Measurements from ENCODE around the gene MOXD1.
"Not testable (repeated sequence)": the region's sequence is repeated elsewhere in the genome, so short reads cannot be mapped to it uniquely, and the experiment has no call there.

The MOXD1 gene

DNA sequence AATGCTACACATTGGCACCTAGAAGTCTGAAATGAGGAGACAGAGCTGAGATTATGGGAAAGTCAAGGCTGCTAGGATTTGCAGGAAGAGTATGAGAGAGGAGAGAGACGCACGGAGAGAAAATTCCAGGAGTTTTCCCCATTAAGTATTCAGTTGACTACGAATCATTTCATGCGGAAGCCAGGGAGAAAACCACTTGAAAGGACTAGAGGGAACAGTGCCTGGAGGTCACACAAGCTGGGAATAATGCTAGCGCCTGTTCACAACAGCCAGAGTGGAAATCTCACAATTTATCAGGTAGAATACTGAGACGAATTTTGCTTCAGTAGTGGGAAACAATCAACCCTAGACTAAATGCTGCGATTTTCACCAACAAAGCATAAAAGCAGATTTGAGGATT, 118.6 kb downstream of the MOXD1 start:
- Histone ChIP-seq H3K4me1 (ENCODE audit: control insufficient read depth, insufficient read depth, low read length) (no peaks in the 10 kb centered on the region), H3K27me3 (ENCODE audit: control insufficient read depth, insufficient read depth, low read length) (no peaks in the 10 kb centered on the region), H3K36me3 (ENCODE audit: control insufficient read depth, insufficient read depth, low read length) (no peaks in the 10 kb centered on the region), H3K9me3 (ENCODE audit: control insufficient read depth, insufficient read depth, low read length) (no peaks in the 10 kb centered on the region), H3K4me3 (ENCODE audit: low read length) (no peak overlapping the region), H3K27ac (ENCODE audit: low read length) (no peak overlapping the region)
- no peak for DNase-seq (ENCODE audit: low read depth, low spot score)
- WGBS (ENCODE audit: insufficient coverage, insufficient read length), result no CpG with 5 or more reads among the region's 7 CpGs

DNA sequence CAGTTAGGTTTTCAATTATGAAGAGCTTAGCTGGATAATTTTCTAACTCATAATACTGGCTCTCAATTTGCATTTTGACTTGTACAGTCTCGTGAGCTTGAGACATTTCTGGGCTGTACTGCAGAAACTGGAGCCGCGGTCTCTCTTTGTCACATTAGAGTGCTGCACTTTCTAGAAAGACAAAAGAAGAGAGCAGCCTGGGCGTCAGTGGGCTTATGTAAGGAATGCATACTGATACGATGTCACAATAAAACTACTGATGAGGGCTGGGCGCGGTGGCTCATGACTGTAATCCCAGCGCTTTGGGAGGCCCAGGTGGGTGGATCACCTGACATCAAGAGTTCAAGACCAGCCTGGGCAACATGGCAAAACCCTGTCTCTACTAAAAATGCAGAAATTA, 120.8 kb downstream of the MOXD1 start:
- Histone ChIP-seq H3K36me3 (ENCODE audit: control insufficient read depth, insufficient read depth, low read length) (no peaks in the 10 kb centered on the region), H3K4me3 (ENCODE audit: low read length) (no peak overlapping the region), H3K4me1 (ENCODE audit: control insufficient read depth, insufficient read depth, low read length) (no peaks in the 10 kb centered on the region), H3K27me3 (ENCODE audit: control insufficient read depth, insufficient read depth, low read length) (no peaks in the 10 kb centered on the region), H3K9me3 (ENCODE audit: control insufficient read depth, insufficient read depth, low read length) (no peaks in the 10 kb centered on the region), H3K27ac (ENCODE audit: low read length) (no peak overlapping the region)
- WGBS (ENCODE audit: insufficient coverage, insufficient read length), result no CpG with 5 or more reads among the region's 8 CpGs
- DNase-seq (ENCODE audit: low read depth, low spot score), result no peak

DNA sequence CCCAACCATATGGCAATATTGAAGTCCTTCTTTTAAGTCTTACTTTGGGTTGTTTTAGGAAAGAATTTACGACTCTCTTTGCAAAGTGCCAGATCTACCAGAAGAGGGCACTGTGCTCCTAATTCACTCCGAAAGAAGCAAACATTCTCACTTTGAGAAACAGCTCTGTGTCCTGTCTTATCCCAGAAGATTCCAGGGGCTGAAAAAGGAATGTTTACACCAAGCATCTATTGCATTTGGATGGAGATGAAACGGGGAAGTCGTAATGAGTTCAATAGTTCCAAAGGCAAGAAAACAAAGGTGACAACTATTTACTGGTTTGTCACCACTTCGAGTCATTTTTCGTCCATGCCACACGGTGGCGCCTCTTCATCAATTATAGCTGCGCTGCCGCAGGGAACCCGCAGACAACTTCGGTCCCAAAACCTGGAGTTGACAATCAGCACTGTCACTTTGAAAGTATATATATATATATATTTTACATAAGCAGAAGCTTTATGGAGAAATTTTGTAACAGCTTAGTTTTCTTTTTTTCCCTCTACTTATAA, 121.6 kb downstream of the MOXD1 start:
- no peaks in the 10 kb centered on the region for H3K4me1 ChIP-seq (ENCODE audit: control insufficient read depth, insufficient read depth, low read length)
- no peaks in the 10 kb centered on the region for H3K9me3 ChIP-seq (ENCODE audit: control insufficient read depth, insufficient read depth, low read length)
- H3K36me3 ChIP-seq (ENCODE audit: control insufficient read depth, insufficient read depth, low read length), result no peaks in the 10 kb centered on the region
- peak; percentile 57 for DNase-seq (ENCODE audit: low read depth, low spot score)
- no CpG with 5 or more reads among the region's 12 CpGs for WGBS (ENCODE audit: insufficient coverage, insufficient read length)
- H3K4me3 ChIP-seq (ENCODE audit: low read length), result peak overlapping the region; percentile 29; the same call in 1 of the 2 replicates
- no peaks in the 10 kb centered on the region for H3K27me3 ChIP-seq (ENCODE audit: control insufficient read depth, insufficient read depth, low read length)
- no peak overlapping the region for H3K27ac ChIP-seq (ENCODE audit: low read length)

DNA sequence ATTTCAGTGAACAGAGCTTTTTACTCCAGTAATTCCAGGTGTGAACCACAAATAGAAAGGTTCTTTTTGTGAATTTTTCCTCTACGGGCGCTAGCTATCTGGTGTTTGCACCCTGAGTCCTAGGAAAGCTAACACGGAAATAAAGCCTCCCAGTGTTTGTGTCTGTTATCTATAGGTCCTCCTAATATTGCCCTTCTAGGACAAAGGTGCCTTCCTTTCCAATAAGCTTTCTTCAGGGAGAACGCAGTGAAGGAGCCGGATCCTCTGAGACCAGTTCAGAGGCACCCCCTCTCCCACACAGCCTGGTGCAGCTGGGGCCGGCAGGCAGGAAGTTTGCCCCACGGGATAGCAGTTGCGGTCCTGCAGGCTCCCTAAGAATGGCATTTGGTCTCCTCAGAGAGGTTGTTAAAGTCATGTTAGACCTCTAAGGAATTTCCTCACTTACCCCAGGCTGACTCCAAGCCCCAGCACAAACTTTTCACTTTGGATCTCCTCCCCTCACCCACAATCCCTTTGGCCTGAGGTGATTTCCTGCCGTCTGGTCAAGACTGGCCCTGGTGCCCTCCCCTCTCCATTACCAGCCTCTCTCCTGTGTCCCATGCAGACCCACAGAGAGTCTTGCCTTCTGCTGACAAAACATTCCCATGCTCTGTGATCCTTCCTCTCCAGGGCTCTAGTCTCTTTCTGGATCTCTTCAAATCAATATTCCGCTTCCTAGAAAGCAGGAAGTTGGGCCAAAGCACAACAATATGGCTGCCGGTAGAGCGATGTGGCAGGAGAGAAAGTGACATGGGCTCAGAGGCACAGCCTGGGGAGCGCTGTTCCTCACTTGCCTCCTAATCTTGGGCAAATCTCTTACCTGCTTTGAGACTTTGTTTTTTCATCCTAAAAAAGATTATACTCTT, 126.0 kb downstream of the MOXD1 start:
- no peak for DNase-seq (ENCODE audit: low read depth, low spot score)
- H3K4me1 ChIP-seq (ENCODE audit: control insufficient read depth, insufficient read depth, low read length), result no peaks in the 10 kb centered on the region
- WGBS (ENCODE audit: insufficient coverage, insufficient read length), result no CpG with 5 or more reads among the region's 13 CpGs
- no peaks in the 10 kb centered on the region for H3K27me3 ChIP-seq (ENCODE audit: control insufficient read depth, insufficient read depth, low read length)
- no peak overlapping the region for H3K27ac ChIP-seq (ENCODE audit: low read length)
- H3K4me3 ChIP-seq (ENCODE audit: low read length), result no peak overlapping the region
- no peaks in the 10 kb centered on the region for H3K36me3 ChIP-seq (ENCODE audit: control insufficient read depth, insufficient read depth, low read length)
- H3K9me3 ChIP-seq (ENCODE audit: control insufficient read depth, insufficient read depth, low read length), result no peaks in the 10 kb centered on the region

DNA sequence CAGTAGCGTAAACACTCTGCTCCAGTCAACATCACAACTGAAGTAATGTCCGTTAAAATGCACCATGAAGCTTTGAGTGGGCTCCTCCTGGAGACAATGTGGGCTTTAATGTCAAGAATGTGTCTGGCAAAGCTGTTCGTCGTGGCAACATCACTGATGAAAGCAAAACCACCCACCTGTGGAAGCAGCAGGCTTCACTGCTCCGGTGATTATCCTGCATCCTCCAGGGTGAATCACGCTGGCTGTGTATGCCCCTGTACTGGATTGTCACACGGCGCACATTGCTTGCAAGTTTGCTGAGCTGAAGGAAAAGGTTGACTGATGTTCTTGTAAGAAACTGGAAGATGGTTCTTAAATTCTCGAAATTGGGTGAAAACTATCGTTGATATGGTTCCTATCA, 128.5 kb downstream of the MOXD1 start:
- Histone ChIP-seq H3K4me1 (ENCODE audit: control insufficient read depth, insufficient read depth, low read length) (no peaks in the 10 kb centered on the region), H3K27me3 (ENCODE audit: control insufficient read depth, insufficient read depth, low read length) (no peaks in the 10 kb centered on the region), H3K4me3 (ENCODE audit: low read length) (no peak overlapping the region), H3K36me3 (ENCODE audit: control insufficient read depth, insufficient read depth, low read length) (no peaks in the 10 kb centered on the region), H3K27ac (ENCODE audit: low read length) (no peak overlapping the region), H3K9me3 (ENCODE audit: control insufficient read depth, insufficient read depth, low read length) (no peaks in the 10 kb centered on the region)
- no peak for DNase-seq (ENCODE audit: low read depth, low spot score)
- no CpG with 5 or more reads among the region's 10 CpGs for WGBS (ENCODE audit: insufficient coverage, insufficient read length)

DNA sequence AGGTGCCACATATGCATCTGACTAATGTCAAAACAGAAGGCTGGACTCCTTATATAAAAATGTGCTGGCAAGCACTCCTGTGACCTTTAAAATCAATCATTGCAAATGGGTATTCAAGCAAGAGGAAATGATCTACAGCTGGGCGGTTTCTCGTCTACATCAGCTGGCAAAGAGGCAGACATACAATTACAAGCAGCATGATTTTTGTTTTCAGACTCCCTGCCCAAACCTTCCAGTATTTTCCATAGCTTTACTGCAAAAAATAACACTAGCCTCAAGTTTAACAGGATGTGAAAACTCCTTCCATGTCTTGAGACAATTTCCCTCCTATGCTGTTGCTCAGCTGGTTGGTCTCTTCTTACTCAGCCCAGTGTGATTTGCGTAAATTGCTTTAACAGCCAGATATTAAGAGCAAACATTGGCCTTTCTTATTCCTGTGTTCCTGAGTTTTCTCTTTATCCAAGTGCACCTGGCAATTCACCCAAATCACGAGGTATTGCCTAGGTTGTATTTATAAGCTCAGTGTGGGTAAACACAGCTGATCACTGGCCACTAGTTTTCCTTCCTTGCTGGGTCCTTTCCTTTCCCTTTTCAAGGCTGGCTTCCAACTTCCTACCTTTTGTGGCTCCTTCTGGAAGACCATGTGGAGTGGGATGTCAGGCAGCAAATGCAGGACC, 130.4 kb downstream of the MOXD1 start:
- H3K9me3 ChIP-seq (ENCODE audit: control insufficient read depth, insufficient read depth, low read length), result no peaks in the 10 kb centered on the region
- H3K4me1 ChIP-seq (ENCODE audit: control insufficient read depth, insufficient read depth, low read length), result no peaks in the 10 kb centered on the region
- H3K27me3 ChIP-seq (ENCODE audit: control insufficient read depth, insufficient read depth, low read length), result no peaks in the 10 kb centered on the region
- no peak overlapping the region for H3K4me3 ChIP-seq (ENCODE audit: low read length)
- DNase-seq (ENCODE audit: low read depth, low spot score), result no peak
- H3K27ac ChIP-seq (ENCODE audit: low read length), result no peak overlapping the region
- no CpG with 5 or more reads among the region's 4 CpGs for WGBS (ENCODE audit: insufficient coverage, insufficient read length)
- no peaks in the 10 kb centered on the region for H3K36me3 ChIP-seq (ENCODE audit: control insufficient read depth, insufficient read depth, low read length)

DNA sequence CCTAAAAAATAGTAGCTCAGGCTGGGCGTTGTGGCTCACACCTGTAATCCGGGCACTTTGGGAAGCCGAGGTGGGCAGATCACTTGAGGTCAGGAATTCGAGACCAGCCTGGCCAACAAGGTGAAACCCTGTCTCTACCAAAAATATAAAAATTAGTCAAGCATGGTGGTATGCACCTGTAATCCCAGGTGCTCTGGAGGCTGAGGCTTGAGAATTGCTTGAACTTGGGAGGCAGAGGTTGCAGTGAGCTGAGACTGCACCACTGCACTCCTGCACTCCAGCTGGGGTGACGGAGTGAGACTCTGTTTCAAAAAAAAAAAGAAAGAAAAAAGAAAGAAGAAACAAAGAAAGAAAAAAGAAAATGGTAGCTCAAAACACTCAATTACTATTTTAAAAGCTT, 132.6 kb downstream of the MOXD1 start:
- WGBS (ENCODE audit: insufficient coverage, insufficient read length), result no CpG with 5 or more reads among the region's 5 CpGs
- not testable (repeated sequence) for H3K27ac ChIP-seq (ENCODE audit: low read length); H3K36me3 ChIP-seq (ENCODE audit: control insufficient read depth, insufficient read depth, low read length); DNase-seq (ENCODE audit: low read depth, low spot score); H3K4me1 ChIP-seq (ENCODE audit: control insufficient read depth, insufficient read depth, low read length); H3K4me3 ChIP-seq (ENCODE audit: low read length); H3K9me3 ChIP-seq (ENCODE audit: control insufficient read depth, insufficient read depth, low read length); H3K27me3 ChIP-seq (ENCODE audit: control insufficient read depth, insufficient read depth, low read length)

DNA sequence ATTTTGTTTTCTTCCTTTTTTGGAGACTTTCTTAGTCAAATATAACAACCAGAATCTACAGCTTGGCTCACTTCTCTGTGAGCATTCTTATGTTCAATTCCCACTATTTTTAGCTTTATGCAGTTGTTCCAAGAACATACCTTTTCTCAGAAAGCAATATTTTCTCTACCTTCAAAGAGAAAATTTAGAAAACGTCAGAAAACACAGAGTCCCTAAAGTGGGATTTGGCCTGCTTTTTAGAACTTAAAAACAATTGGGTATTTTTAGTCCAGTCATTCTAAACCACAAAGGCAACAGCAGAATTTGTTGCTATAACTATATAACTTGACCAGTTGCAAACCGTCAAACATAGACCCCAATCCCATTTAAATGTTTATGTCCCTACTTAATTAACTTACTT, 133.1 kb downstream of the MOXD1 start:
- WGBS (ENCODE audit: insufficient coverage, insufficient read length), result no CpG with 5 or more reads among the region's 2 CpGs
- no peak overlapping the region for H3K4me3 ChIP-seq (ENCODE audit: low read length)
- no peaks in the 10 kb centered on the region for H3K36me3 ChIP-seq (ENCODE audit: control insufficient read depth, insufficient read depth, low read length)
- no peaks in the 10 kb centered on the region for H3K4me1 ChIP-seq (ENCODE audit: control insufficient read depth, insufficient read depth, low read length)
- no peaks in the 10 kb centered on the region for H3K9me3 ChIP-seq (ENCODE audit: control insufficient read depth, insufficient read depth, low read length)
- H3K27me3 ChIP-seq (ENCODE audit: control insufficient read depth, insufficient read depth, low read length), result no peaks in the 10 kb centered on the region
- H3K27ac ChIP-seq (ENCODE audit: low read length), result no peak overlapping the region
- no peak for DNase-seq (ENCODE audit: low read depth, low spot score)

DNA sequence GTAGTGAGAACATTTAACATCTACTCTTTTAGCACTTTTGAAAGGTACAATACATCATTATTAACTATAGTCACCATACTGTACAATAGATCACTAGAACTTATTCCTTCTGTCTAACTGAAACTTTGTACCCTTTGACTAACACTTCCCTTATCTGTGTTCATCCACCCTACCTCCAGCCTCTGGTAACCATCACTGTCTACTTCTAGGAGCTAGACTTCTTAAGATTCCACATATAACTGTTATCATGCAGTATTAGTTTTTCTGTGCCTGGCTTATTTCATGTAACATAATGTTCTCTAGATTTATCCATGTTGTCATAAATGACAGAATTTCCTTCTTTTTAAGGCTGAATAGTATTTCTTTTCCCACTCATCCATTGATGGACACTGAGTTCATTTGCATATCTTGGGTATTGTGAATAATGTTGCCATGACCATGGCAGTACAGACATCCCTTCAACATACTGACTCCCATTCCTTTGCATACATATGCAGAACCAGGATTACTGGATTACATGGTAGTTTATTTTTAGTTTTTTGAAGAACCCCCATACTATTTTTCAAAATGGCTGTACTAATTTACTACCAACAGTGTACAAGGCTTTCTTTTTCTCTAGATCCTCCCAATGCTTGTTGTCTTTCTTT, 135.7 kb downstream of the MOXD1 start:
- no peaks in the 10 kb centered on the region for H3K36me3 ChIP-seq (ENCODE audit: control insufficient read depth, insufficient read depth, low read length)
- no peaks in the 10 kb centered on the region for H3K9me3 ChIP-seq (ENCODE audit: control insufficient read depth, insufficient read depth, low read length)
- H3K27me3 ChIP-seq (ENCODE audit: control insufficient read depth, insufficient read depth, low read length), result no peaks in the 10 kb centered on the region
- no peak for DNase-seq (ENCODE audit: low read depth, low spot score)
- no peak overlapping the region for H3K4me3 ChIP-seq (ENCODE audit: low read length)
- H3K27ac ChIP-seq (ENCODE audit: low read length), result no peak overlapping the region
- no peaks in the 10 kb centered on the region for H3K4me1 ChIP-seq (ENCODE audit: control insufficient read depth, insufficient read depth, low read length)

DNA sequence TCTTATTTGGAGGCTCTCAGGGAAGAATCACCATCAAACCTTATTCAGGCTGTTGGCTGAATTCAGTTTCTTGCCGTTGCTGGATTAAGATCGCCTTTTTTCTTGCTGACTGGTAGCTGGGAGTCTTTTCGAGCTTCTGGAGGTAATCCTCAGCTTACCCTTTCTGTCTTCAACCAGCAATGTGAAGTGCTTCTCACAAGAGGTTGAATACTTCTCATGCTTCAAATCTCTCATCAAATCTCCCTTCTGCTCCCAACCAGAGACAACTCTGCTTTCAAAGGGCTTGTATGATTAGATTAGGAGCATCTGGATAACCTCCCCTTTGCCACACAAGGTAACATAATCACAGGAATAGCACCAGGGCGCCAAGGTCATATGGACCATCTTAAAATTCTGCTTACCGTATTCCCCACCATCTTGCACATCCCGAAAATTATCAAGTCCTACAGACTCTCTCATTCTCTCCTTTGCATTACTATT, 137.2 kb downstream of the MOXD1 start:
- no peaks in the 10 kb centered on the region for H3K4me1 ChIP-seq (ENCODE audit: control insufficient read depth, insufficient read depth, low read length)
- no peak overlapping the region for H3K4me3 ChIP-seq (ENCODE audit: low read length)
- H3K27me3 ChIP-seq (ENCODE audit: control insufficient read depth, insufficient read depth, low read length), result no peaks in the 10 kb centered on the region
- H3K36me3 ChIP-seq (ENCODE audit: control insufficient read depth, insufficient read depth, low read length), result no peaks in the 10 kb centered on the region
- no peaks in the 10 kb centered on the region for H3K9me3 ChIP-seq (ENCODE audit: control insufficient read depth, insufficient read depth, low read length)
- no CpG with 5 or more reads among the region's 6 CpGs for WGBS (ENCODE audit: insufficient coverage, insufficient read length)
- no peak overlapping the region for H3K27ac ChIP-seq (ENCODE audit: low read length)
- DNase-seq (ENCODE audit: low read depth, low spot score), result no peak
